GM21576 (cell line): Measurements from ENCODE around the gene DYNLRB1.
A peak's percentile ranks its signal among the peaks of the same experiment; 100 is the strongest.
"Not testable (repeated sequence)": the region's sequence is repeated elsewhere in the genome, so short reads cannot be mapped to it uniquely, and the experiment has no call there.

ENCODE experiments used
- ATAC-seq: cut with Tn5 transposase; IDR thresholded peaks from one replicate; pipeline ENCODE4 v1.9.1; 2021; ENCODE audit warnings: mild to moderate bottlenecking, moderate library complexity; ENCODE audit not compliant: unreplicated experiment

Gene DYNLRB1

GRCh38 chr20:34511891-34512265 lies 4.3 kb upstream of the DYNLRB1 start:
- ATAC-seq: no peak

GRCh38 chr20:34512266-34512954 lies 3.8 kb upstream of the DYNLRB1 start:
- no peak for ATAC-seq

GRCh38 chr20:34512955-34513419 lies 3.2 kb upstream of the DYNLRB1 start:
- ATAC-seq: no peak

DNA sequence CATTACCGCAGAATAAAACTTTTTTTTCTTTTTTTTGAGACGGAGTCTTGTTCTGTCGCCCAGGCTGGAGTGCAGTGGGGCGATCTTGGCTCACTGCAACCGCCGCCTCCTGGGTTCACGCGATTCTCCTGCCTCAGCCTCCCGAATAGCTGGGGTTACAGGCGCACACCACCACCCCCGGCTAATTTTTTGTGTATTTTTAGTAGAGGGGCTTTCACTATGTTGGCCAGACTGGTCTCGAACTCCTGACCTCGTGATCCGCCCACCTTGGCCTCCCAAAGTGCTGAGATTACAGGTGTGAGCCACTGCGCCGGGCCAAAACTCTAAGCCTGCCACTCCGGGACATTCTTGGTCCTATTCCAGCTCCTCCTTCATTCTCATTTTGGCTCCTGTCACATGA lies 2.2 kb upstream of the DYNLRB1 start:
- not testable (repeated sequence) for ATAC-seq

DNA sequence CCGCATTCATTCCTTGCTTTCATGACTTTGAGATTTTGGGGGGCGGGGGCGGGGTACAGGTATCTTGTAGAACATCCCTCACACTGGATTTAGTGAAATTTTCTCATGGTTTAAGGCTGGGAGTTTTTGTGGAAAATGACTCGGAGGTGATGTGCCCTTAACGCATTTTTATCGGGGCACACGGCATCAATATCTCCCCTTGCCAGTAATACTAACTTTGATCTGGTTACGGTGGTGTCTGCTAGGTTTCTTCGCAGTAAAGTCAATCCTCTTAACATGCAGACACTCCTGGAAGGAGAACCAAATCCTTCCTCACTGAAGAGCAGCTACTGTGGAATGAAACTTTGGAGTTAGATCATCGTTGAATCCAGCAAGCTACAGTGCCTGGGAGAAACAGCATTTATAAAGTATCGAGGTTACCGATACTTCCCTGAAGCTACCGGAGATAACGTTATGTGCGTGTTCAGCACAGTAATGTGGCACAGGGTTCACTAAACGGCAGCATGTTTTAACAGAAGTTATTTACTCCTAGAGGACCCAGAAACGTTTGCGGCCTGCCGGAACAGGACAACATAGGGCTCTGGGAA lies 1.2 kb upstream of the DYNLRB1 start:
- no peak for ATAC-seq

DNA sequence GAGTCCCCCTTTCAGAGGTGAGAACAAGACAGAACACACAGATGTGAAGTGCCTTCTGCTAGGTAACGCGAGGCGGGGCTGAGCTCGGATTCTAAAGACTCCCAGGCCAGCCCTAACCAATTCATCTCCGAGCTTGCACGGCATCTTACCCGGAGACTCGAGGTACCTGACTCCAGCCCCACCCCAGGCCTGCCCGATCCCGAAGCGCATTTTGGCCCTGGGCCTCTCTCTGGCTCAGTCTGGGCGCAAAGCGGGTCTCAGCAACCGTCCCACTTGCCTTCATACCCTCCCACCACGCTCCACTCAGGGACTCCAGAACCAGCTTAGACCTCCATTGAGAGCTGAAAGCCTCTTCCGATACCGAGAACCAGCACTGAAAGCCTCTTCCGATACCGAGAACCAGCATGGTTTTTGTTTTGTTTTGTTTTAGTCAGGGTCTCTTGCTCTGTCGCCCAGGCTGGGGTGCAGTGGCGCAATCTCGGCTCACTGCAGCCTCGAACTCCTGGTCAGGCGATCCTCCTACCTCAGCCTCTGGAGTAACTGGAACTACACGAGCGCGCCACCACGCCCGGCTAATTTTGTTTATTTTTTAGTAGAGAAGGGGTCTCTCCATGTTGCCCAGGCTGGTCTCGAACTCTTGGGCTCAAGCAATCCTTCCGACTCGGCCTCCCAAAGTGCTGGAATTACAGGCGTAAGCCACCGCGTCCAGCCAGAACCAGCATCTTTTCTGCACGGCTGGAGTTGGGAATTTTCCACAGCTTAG lies 557 bp upstream of the DYNLRB1 start:
- ATAC-seq: peak; percentile 51

DNA sequence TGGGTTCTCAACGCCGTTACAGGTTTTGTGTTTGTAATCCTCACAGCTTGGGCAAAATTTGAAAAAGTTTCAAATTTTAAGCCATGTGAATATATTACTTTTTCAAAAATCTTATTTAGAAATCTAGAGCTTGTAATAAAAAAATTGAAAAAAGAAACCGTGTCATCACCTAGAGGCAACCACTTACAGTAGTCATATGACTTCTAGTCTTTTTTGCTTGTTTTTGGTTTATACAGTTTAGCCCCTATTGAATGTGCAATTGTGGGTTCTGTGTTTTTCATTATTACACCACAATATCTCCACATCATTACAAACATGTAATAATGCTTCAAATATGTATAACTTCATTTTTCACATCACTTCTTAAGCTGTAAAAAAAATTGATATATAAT lies 888 bp downstream of the DYNLRB1 start:
- ATAC-seq: no peak

DNA sequence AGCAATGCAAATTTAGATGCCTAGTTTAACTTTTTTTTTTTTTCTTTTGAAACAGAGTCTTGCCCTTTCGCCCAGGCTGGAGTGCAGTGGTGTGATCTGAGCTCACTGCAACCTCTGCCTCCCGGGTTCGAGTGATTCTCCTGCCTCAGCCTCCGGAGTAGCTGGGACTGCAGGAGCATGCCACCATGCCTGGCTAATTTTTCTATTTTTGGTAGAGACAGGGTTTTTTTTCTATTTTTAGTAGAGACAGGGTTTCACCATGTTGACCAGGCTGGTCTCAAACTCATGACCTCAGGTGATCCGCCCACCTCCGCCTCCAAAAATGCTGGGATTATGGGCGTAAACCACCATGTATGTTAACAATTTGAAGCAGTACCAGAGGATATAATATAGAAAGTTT lies 2.6 kb downstream of the DYNLRB1 start:
- not testable (repeated sequence) for ATAC-seq

GRCh38 chr20:34519841-34520240 lies 3.6 kb downstream of the DYNLRB1 start:
- not testable (repeated sequence) for ATAC-seq

GRCh38 chr20:34522969-34523871 lies 7.0 kb downstream of the DYNLRB1 start:
- ATAC-seq: no peak

DNA sequence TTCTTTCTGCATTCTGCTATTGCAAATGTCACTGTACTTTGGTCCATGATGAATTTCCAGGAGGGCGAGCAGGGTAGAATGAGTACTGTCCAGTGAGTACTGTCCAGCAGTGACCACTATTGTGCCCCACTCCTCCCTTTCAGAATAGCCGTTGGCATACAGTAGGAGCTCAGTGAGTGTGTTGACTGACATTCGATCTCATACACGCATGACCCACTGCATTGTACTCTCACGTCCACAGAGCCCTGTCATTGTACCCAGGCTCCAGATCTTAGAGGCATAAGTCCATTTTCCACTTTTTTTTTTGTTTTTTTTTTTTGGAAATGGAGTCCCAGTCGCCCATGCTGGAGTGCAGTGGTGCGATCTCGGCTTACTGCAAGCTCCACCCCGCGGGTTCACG lies 8.2 kb downstream of the DYNLRB1 start:
- ATAC-seq: no peak

- ATAC-seq: no peak
These were observed 9.1 kb downstream of the DYNLRB1 start for GRCh38 chr20:34525342-34525708.

DNA sequence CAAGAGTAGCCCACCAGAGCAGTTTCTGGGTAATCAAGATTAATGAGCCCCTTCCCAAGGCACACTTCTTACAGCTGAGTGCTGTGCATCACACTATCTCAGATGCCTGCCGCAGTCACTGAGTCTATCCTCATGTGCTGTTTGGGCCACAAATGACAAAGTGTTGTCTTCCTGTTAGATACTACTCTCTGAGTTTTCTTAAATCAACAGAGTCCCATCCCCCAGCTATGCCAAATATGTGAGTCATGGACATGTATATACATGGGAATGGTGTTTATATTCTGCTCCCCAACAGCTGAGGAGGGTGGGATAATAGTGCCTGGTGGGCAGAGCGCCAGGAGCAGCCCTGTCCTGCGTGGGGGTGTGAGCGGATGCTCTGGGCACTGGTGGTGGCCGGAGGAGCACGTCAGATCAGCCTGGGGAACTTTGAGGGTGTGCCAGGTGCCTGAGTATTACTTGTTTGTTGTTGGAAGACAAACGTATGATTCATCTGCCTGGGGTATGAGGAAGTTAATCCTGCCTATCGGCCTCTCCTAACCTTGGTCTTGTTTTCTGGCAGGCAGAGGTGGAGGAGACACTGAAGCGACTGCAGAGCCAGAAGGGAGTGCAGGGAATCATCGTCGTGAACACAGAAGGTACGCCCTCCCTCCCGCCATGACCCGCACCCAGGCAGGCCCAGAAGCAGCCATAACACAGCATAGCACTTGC lies 9.6 kb downstream of the DYNLRB1 start:
- ATAC-seq: no peak

DNA sequence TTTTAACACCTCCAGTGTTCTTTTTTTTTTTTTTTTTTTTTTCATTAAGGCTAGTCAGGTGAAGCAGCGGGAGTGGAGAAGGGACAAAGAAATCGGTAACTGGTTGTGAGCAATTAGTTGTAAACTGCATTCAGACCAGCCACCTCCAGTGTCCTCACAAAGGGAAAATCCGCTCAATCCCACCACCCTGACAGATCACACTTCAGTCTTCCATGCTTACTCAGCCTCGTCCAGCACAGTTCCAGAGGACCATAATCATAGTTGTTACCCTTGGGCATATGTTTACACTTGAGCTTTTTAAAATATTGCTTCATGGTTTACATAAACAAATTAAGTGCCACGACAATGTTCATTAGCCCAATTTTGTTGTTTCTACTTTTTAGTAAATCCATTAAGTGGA lies 10.2 kb downstream of the DYNLRB1 start:
- no peak for ATAC-seq

- ATAC-seq: no peak
These were observed 10.8 kb downstream of the DYNLRB1 start for GRCh38 chr20:34527016-34527415.

DNA sequence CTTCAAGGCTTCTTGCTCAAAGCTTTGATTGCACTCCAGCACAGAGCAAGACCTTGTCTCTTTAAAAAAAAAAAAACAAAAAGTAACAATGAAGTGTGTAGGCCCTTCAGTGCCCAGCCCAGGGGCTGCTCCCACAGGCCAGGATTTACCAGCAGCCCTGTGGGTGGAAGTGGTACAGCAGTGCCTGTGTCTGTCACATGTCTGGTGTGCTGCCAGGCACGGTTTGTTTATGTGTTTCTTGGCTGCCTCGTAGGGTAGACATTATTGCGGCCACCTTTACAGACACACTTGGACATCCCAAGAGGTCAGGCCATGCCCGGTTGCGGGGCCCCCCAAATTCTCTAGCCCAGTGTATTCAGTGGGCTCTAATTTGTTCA lies 12.7 kb downstream of the DYNLRB1 start:
- no peak for ATAC-seq

DNA sequence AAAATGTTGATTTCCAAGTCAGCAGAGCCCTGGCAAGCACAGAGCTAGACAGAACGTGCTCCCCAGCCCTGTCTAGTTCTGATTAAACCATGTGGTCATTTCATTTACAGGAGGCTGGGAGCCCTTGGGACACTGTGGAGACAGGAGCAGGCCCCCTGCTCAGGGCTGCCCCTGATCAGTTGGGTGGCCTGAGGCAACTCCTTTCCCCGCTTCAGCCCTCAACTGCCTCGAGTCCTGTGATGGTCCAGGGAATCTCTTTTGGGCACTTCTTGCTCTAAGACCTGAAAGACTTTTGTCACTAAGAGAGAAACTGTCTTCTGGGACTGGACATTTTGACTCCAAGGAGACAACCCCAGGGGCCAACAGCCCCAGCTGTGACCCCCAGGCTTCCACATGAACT lies 13.5 kb downstream of the DYNLRB1 start:
- ATAC-seq: no peak

- ATAC-seq: no peak
These were observed 14.1 kb downstream of the DYNLRB1 start for GRCh38 chr20:34530342-34530741.

- no peak for ATAC-seq
These were observed 15.5 kb downstream of the DYNLRB1 start for GRCh38 chr20:34531608-34532265.

- no peak for ATAC-seq
These were observed 16.1 kb downstream of the DYNLRB1 start for GRCh38 chr20:34532320-34532719.
